HCT116 (cell line): ENCODE measurements around the gene EPS8L2. TPM values are rescaled to one million over a fixed set of nuclear protein-coding genes. Genes with fewer than 3 reads are reported as not detected.

Experiments used
- ATAC-seq: fragments of 200-7000 bp; cut with Tn5 transposase; 2 replicates; pipeline ENCODE4 v1.9.1; 2020; ENCODE audit warnings: mild to moderate bottlenecking, moderate library complexity
- BruUV-seq: library from RNA; stranded (reverse); fragments of 400-500 nt; replicated peaks from 2 replicates; lab custom pipeline; 2021; lab: Mats Ljungman, UMichigan
- CTCF ChIA-PET: fragments of 300-600 bp; sonication (Branson Sonifier 250); formaldehyde crosslinking; loops from one replicate; lab custom pipeline; 2021; ENCODE audit warnings: antibody characterized with exemption; lab: Charles Lee
- POLR2A ChIA-PET: fragments of 300-600, 350-600 bp; sonication (Branson Sonifier 250); formaldehyde crosslinking; loops from one replicate; lab custom pipeline; 2021; ENCODE audit warnings: antibody characterized with exemption; lab: Charles Lee
- RAD21 ChIA-PET, 2 experiments: fragments of 300-600 bp; sonication (Branson Sonifier 250); formaldehyde crosslinking; loops; one replicate each; lab custom pipeline; 2023; ENCODE audit warnings: low total read pairs in 2 of 2; ENCODE audit not compliant: uncharacterized antibody in 2 of 2, unreplicated experiment in 2 of 2, low non-redundant PET in 1 of 2; lab: Charles Lee
- DNase-seq: peaks from one replicate; pipeline ENCODE4 v3.0.0-alpha.2; 2010; ENCODE audit warnings: low read depth, low spot score
- H2AFZ ChIP-seq: fragments of 200-600 bp; shearing (Covaris generic), sonication (generic); 2 replicates; pipeline ENCODE4 v1.6.1; 2017; ENCODE audit warnings: low read depth, mixed run types, mixed read lengths, antibody characterized with exemption, low read length; ENCODE audit not compliant: poor library complexity, severe bottlenecking
- H3K27ac ChIP-seq: 2 replicates; pipeline ENCODE4 v1.5.1; 2012; ENCODE audit warnings: low read depth, low read length
- H3K27me3 ChIP-seq: fragments of 200-600 bp; sonication (generic); 2 replicates; pipeline ENCODE4 v1.6.1; 2016; ENCODE audit warnings: mixed run types, low read length, mixed read lengths; ENCODE audit not compliant: insufficient read depth
- H3K36me3 ChIP-seq, 2 experiments: fragments of 200-500 bp in 1 of 2; fragments of 200-600 bp in 1 of 2; sonication (Bioruptor generic) in 1 of 2; sonication (generic) in 1 of 2; 2 replicates each; pipeline versions ENCODE4 v1.5.1 to v1.6.1; 2014 to 2016; ENCODE audit warnings: low read length in 2 of 2, inconsistent platforms in 1 of 2, mixed read lengths in 1 of 2, mixed run types in 1 of 2; ENCODE audit not compliant: insufficient read depth in 2 of 2, control insufficient read depth in 1 of 2
- H3K4me1 ChIP-seq, 2 experiments: fragments of 200-600 bp in 1 of 2; sonication (generic) in 1 of 2; 2 replicates each; pipeline versions ENCODE4 v1.5.1 to v1.6.1; 2012 to 2017; ENCODE audit warnings: low read length in 2 of 2, inconsistent platforms in 1 of 2, mild to moderate bottlenecking in 1 of 2, mixed read lengths in 1 of 2, mixed run types in 1 of 2, moderate library complexity in 1 of 2; ENCODE audit not compliant: insufficient read depth in 2 of 2, control insufficient read depth in 1 of 2
- H3K4me2 ChIP-seq: fragments of 200-600 bp; sonication (generic); 2 replicates; pipeline ENCODE4 v1.6.1; 2017; ENCODE audit warnings: mixed run types, low read length, mixed read lengths
- H3K4me3 ChIP-seq, 2 experiments: fragments of 200-600 bp in 1 of 2; sonication (generic) in 1 of 2; replicated peaks in 1 of 2; 2 replicates each; pipeline ENCODE4 v1.5.1; 2011 to 2016; ENCODE audit warnings: low read length in 2 of 2, control low read depth in 1 of 2, low read depth in 1 of 2, mild to moderate bottlenecking in 1 of 2, mixed read lengths in 1 of 2, mixed run types in 1 of 2
- H3K79me2 ChIP-seq: fragments of 200-600 bp; sonication (generic); 2 replicates; pipeline ENCODE4 v1.6.1; 2017; ENCODE audit warnings: mild to moderate bottlenecking, mixed run types, low read length, moderate library complexity, mixed read lengths; ENCODE audit not compliant: insufficient read depth
- H3K9ac ChIP-seq: fragments of 200-600 bp; sonication (generic); 2 replicates; pipeline ENCODE4 v1.6.1; 2016; ENCODE audit warnings: low read length, mixed read lengths
- H3K9me2 ChIP-seq: fragments of 200-600 bp; sonication (generic), shearing (Covaris generic); 2 replicates; pipeline ENCODE4 v1.6.1; 2017; ENCODE audit warnings: mixed run types, mild to moderate bottlenecking, moderate library complexity; ENCODE audit not compliant: insufficient read depth
- H3K9me3 ChIP-seq, 2 experiments: fragments of 200-500 bp in 1 of 2; fragments of 200-600 bp in 1 of 2; sonication (Bioruptor generic) in 1 of 2; sonication (generic) in 1 of 2; 2 replicates each; pipeline ENCODE4 v1.6.1; 2014 to 2017; ENCODE audit warnings: low read length in 2 of 2, mixed read lengths in 2 of 2, inconsistent platforms in 1 of 2, low read depth in 1 of 2, mild to moderate bottlenecking in 1 of 2, mixed run types in 1 of 2, moderate library complexity in 1 of 2; ENCODE audit not compliant: control insufficient read depth in 1 of 2, insufficient read depth in 1 of 2
- H4K20me1 ChIP-seq: fragments of 200-600 bp; sonication (generic), shearing (Covaris generic); 2 replicates; pipeline ENCODE4 v1.6.1; 2017; ENCODE audit warnings: mixed run types, mild to moderate bottlenecking, moderate library complexity; ENCODE audit not compliant: insufficient read depth
- CBX3 ChIP-seq: IDR thresholded peaks from 2 replicates; pipeline ENCODE4 v1.6.1; 2012; ENCODE audit warnings: low read depth
- CEBPB ChIP-seq: IDR thresholded peaks from 2 replicates; pipeline ENCODE4 v1.6.1; 2012; ENCODE audit warnings: low read depth
- EGR1 ChIP-seq: IDR thresholded peaks from 2 replicates; pipeline ENCODE4 v1.6.1; 2012; ENCODE audit warnings: low read depth
- FOSL1 ChIP-seq: IDR thresholded peaks from 2 replicates; pipeline ENCODE4 v1.6.1; 2012; ENCODE audit warnings: low read depth
- JUND ChIP-seq: IDR thresholded peaks from 2 replicates; pipeline ENCODE4 v1.6.1; 2012
- POLR2A ChIP-seq: IDR thresholded peaks from 2 replicates; pipeline ENCODE4 v1.7.0; 2011; ENCODE audit warnings: borderline replicate concordance; ENCODE audit not compliant: insufficient read depth, insufficient read length; ENCODE audit errors: extremely low read depth
- RAD21 ChIP-seq: IDR thresholded peaks from 2 replicates; pipeline ENCODE4 v1.6.1; 2012; ENCODE audit warnings: low read depth, mild to moderate bottlenecking
- SP1 ChIP-seq: IDR thresholded peaks from 2 replicates; pipeline ENCODE4 v1.6.1; 2012; ENCODE audit warnings: low read depth
- SRF ChIP-seq: IDR thresholded peaks from 2 replicates; pipeline ENCODE4 v1.6.1; 2012; ENCODE audit warnings: low read depth
- YY1 ChIP-seq: IDR thresholded peaks from 2 replicates; pipeline ENCODE4 v1.6.1; 2011; ENCODE audit warnings: low read length, low read depth, moderate library complexity, mild to moderate bottlenecking; ENCODE audit not compliant: insufficient replicate concordance; ENCODE audit errors: extremely low read depth
- intact Hi-C: fragments of 100-400 bp; cut with micrococcal nuclease; formaldehyde crosslinking; loops from 2 replicates; pipeline ENCODE4 v1.10.0; 2022
- total RNA-seq: library from RNA; stranded (reverse); gene quantifications from one replicate; pipeline ENCODE4 v1.2.1, GENCODE V29; 2021; ENCODE audit not compliant: unreplicated experiment
- TF ChIP-seq, protein P1 (sequence below): IDR thresholded peaks from 2 replicates; pipeline ENCODE4 v1.6.1; 2012; ENCODE audit warnings: low read depth
- TF ChIP-seq, protein P2 (sequence below): IDR thresholded peaks from 2 replicates; pipeline ENCODE4 v1.6.1; 2011; ENCODE audit warnings: mild to moderate bottlenecking, low read length, moderate library complexity; ENCODE audit not compliant: insufficient replicate concordance; ENCODE audit errors: extremely low read depth
- TF ChIP-seq, protein P3 (sequence below), 3 experiments: fragments of 200-600 bp in 1 of 3; sonication (generic) in 1 of 3; IDR thresholded peaks in 2 of 3; conservative IDR thresholded peaks in 1 of 3; 2 replicates each; pipeline ENCODE4 v1.5.1; 2012 to 2017; ENCODE audit warnings: low read depth in 2 of 3, low read length in 2 of 3, antibody characterized with exemption in 1 of 3, borderline replicate concordance in 1 of 3, control low read depth in 1 of 3, mild to moderate bottlenecking in 1 of 3, mixed read lengths in 1 of 3, mixed run types in 1 of 3, moderate library complexity in 1 of 3; ENCODE audit not compliant: insufficient read depth in 1 of 3

Gene EPS8L2
- total RNA-seq, 1 experiment from 2014 or later = 157 TPM

DNA sequence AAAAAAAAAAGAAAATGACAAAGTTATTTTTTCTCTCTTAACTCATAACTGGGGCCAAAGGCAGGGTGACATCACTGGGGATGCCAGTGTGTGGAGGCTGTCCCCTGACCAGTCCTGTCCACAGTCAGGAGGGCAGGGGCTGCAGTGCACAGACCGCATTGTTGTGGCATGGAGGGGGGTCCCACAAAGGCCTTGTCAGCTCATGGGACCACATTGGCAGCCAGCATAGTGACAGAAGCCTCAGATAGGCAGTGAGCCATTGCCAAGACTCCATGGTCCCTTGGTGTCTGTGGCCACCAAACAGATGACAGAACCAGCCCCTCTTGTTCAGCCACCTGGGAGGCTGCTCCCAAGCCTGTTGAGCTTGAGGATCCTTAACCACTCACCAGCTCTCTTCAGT is 6.3 kb upstream of the EPS8L2 start (continued):
- TF ChIP-seq, protein P1, sequence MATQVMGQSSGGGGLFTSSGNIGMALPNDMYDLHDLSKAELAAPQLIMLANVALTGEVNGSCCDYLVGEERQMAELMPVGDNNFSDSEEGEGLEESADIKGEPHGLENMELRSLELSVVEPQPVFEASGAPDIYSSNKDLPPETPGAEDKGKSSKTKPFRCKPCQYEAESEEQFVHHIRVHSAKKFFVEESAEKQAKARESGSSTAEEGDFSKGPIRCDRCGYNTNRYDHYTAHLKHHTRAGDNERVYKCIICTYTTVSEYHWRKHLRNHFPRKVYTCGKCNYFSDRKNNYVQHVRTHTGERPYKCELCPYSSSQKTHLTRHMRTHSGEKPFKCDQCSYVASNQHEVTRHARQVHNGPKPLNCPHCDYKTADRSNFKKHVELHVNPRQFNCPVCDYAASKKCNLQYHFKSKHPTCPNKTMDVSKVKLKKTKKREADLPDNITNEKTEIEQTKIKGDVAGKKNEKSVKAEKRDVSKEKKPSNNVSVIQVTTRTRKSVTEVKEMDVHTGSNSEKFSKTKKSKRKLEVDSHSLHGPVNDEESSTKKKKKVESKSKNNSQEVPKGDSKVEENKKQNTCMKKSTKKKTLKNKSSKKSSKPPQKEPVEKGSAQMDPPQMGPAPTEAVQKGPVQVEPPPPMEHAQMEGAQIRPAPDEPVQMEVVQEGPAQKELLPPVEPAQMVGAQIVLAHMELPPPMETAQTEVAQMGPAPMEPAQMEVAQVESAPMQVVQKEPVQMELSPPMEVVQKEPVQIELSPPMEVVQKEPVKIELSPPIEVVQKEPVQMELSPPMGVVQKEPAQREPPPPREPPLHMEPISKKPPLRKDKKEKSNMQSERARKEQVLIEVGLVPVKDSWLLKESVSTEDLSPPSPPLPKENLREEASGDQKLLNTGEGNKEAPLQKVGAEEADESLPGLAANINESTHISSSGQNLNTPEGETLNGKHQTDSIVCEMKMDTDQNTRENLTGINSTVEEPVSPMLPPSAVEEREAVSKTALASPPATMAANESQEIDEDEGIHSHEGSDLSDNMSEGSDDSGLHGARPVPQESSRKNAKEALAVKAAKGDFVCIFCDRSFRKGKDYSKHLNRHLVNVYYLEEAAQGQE = no peak
- TF ChIP-seq FOSL1 (no peak), SP1 (no peak)
- TF ChIP-seq, protein P2, sequence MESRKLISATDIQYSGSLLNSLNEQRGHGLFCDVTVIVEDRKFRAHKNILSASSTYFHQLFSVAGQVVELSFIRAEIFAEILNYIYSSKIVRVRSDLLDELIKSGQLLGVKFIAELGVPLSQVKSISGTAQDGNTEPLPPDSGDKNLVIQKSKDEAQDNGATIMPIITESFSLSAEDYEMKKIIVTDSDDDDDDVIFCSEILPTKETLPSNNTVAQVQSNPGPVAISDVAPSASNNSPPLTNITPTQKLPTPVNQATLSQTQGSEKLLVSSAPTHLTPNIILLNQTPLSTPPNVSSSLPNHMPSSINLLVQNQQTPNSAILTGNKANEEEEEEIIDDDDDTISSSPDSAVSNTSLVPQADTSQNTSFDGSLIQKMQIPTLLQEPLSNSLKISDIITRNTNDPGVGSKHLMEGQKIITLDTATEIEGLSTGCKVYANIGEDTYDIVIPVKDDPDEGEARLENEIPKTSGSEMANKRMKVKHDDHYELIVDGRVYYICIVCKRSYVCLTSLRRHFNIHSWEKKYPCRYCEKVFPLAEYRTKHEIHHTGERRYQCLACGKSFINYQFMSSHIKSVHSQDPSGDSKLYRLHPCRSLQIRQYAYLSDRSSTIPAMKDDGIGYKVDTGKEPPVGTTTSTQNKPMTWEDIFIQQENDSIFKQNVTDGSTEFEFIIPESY = no peak

DNA sequence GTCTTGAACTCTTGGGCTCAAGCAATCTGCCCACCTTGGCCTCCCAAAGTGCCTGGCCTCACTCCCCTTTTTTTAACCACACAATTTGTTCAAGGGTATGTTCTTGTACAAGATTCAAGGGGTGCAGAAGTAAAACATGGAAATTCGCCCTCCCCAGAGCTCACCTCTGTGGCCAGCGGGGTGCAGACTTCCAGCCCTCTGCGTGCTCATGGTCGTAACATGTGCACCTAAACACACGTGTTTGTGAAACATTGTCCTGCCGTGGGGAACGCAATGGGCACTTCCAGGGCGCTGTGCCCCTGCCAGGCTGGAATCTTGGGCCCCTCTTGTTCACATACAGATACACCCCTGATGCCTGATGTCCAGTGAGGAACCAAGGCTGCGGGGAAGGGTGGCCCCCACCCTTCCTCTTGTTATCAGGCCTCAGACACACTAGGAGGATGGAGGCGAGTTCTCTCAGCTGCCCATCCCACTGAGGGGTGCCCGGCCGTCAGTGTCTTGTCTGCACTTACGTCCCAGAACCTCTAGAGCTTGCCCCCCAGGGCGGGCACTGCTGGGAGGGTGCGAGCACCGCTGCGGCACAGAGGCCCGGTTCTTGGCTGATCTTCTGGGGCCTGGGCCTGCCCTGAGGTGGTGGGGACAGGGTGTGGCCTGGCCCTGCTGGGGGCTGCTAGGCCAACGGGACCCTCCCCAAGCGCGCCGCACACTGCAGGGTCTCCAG is 4.1 kb upstream of the EPS8L2 start:
- Histone ChIP-seq H3K4me1 (peaks cover 23 to 40% of the 10 kb centered on the region in 2 experiments), H3K27ac (peak overlapping the region; percentile 58; the same call in 1 of the 2 replicates), H3K9me2 (no peaks in the 10 kb centered on the region), H3K27me3 (no peaks in the 10 kb centered on the region), H4K20me1 (no peaks in the 10 kb centered on the region), H2AFZ (no peak overlapping the region), H3K9me3 (no peaks in the 10 kb centered on the region), H3K4me2 (no peak overlapping the region), H3K36me3 (no peaks in the 10 kb centered on the region; a peak in 1 of 4 replicates), H3K4me3 (no peak overlapping the region), H3K79me2 (peaks cover 26% of the 10 kb centered on the region), H3K9ac (no peak overlapping the region)
- ChIA-PET RAD21 (no interaction called here), POLR2A (no interaction called here), CTCF (no interaction called here)
- no TSS peak for BruUV-seq
- ATAC-seq (no peak), DNase-seq (no peak)
- intact Hi-C loops = no loop called here
- TF ChIP-seq RAD21 (no peak), SRF (no peak), CEBPB (no peak), JUND (no peak), FOSL1 (no peak), POLR2A (no peak), EGR1 (no peak), CBX3 (no peak), YY1 (no peak)
- TF ChIP-seq, protein P3, sequence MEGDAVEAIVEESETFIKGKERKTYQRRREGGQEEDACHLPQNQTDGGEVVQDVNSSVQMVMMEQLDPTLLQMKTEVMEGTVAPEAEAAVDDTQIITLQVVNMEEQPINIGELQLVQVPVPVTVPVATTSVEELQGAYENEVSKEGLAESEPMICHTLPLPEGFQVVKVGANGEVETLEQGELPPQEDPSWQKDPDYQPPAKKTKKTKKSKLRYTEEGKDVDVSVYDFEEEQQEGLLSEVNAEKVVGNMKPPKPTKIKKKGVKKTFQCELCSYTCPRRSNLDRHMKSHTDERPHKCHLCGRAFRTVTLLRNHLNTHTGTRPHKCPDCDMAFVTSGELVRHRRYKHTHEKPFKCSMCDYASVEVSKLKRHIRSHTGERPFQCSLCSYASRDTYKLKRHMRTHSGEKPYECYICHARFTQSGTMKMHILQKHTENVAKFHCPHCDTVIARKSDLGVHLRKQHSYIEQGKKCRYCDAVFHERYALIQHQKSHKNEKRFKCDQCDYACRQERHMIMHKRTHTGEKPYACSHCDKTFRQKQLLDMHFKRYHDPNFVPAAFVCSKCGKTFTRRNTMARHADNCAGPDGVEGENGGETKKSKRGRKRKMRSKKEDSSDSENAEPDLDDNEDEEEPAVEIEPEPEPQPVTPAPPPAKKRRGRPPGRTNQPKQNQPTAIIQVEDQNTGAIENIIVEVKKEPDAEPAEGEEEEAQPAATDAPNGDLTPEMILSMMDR (IDR thresholded peaks at IDR 0.05 in 2 of 3, conservative IDR thresholded peaks at IDR 0.05 in 1 of 3; ENCODE audit: borderline replicate concordance in 1 of 3, insufficient read depth in 1 of 3, low read depth in 2 of 3, low read length in 2 of 3) = no peak
- TF ChIP-seq, protein P1 = no peak
